ENCODE measurements around the gene JAZF1. TPM values are rescaled to one million over a fixed set of nuclear protein-coding genes. Genes with fewer than 3 reads are reported as not detected.

Gene JAZF1
- total and polyA plus RNA-seq, 2 of the 8 experiments (the other 6 are each of a cell fraction or from before 2014, with no cell fraction given): 2.6 to 21.8 TPM

GRCh38 chr7:27941522-27941921, 239.1 kb downstream of the JAZF1 start (continued):
- no peak for TF ChIP-seq FOSL1 (IDR thresholded peaks at IDR 0.05; ENCODE audit: insufficient read depth, low read depth, low read length)

All from H1 (cell line).